SHP77 (cell line): ENCODE results near the gene EXOSC2.

Source experiments
- DNase-seq, 2 experiments: peaks; one replicate each; lab custom pipeline; 2025; lab: John Stamatoyannopoulos, UW

Gene EXOSC2, protein sequence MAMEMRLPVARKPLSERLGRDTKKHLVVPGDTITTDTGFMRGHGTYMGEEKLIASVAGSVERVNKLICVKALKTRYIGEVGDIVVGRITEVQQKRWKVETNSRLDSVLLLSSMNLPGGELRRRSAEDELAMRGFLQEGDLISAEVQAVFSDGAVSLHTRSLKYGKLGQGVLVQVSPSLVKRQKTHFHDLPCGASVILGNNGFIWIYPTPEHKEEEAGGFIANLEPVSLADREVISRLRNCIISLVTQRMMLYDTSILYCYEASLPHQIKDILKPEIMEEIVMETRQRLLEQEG

DNA sequence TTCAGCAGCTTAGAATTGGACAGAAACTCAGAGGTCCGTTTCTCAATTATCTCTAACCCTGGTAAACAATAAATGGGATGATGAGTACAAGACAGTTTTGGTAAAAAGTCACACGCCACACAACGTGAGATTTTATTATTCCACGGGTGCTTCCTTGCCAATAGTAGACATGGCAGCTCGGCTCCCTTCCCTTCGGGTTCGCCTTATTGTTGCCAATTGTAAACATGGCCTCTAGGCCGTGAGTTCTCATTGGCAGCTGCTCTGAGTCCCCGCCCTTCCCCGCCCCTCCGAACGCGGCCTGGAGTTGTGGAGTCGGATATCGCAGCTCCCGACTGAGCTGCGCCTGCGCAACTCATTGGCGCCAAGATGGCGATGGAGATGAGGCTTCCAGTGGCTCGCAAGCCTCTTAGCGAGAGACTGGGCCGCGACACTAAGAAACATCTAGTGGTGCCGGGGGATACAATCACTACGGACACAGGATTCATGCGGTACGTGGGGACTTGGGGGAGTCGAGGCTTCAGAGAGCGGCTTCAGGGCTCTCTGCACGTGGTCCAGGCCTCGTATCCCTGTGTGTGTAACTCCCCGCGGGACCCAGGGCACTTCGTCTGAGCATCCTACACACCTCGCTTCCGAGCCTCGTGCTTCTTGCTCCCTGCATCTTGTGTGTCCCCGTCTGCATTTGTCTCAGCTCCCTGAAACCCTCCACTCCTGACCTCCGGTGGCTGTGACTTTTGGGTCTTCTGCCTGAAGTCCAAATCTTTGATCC is at the start of gene EXOSC2:
Gene EXOSC2 (plus strand): TSS at position 355 of the 766 bp plus-strand sequence. CDS start 12 bp downstream, at position 367.
- peak; percentile 98 to 99 for DNase-seq

DNA sequence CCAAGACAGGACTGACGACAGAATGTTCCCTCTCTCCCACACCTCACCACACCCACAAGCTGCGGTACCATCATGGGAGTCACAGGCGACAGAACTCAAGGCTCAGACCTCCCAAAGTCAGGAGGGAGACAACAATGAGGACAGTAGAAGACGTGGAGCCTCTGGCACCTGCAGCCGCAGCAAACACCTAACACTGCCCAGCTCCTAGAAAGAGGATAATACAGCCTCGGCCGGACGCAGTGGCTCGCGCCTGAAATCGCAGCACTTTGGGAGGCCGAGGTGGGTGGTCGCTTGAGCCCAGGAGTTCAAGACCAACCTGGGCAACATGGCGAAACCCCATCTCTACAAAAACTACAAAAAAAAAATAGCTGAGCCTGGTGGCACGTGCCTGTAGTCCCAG is 42.4 kb upstream of the EXOSC2 start:
- DNase-seq, result no peak

DNA sequence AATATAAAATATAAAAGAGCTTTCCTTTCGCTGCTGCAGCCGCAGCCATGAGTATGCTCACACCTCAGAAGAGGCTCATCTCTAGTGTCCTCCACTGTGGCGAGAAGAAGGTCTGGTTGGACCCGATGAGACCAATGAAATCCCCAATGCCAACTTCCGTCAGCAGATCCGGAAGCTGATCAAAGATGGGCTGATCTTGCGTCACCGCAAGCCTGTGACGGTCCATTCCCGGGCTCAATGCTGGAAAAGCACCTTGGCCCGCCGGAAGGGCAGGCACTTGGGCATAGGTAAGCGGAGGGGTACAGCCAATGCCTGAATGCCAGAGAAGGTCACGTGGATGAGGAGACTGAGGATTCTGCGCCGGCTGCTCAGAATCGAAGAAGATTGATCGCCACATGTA is 41.8 kb upstream of the EXOSC2 start:
- no peak for DNase-seq

DNA sequence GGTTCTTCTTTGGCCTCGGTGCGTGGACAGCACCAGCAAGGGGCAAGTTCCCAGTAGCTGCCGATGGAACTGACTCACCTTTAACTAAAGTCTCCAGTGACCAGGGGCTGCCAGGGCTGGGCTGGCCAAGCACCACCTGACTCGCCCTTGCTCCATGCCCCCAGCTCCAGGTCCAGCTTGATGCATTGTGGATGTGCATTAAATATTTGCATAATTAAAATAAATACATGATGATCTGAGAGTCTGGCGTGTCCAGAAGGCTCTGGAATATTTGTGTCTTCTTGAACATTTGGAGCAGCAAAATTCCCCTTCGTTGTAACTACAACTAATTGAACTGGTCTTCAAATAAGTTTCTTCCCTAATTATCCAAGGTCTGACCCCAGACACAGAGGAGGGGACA is 38.7 kb upstream of the EXOSC2 start:
- no peak for DNase-seq

DNA sequence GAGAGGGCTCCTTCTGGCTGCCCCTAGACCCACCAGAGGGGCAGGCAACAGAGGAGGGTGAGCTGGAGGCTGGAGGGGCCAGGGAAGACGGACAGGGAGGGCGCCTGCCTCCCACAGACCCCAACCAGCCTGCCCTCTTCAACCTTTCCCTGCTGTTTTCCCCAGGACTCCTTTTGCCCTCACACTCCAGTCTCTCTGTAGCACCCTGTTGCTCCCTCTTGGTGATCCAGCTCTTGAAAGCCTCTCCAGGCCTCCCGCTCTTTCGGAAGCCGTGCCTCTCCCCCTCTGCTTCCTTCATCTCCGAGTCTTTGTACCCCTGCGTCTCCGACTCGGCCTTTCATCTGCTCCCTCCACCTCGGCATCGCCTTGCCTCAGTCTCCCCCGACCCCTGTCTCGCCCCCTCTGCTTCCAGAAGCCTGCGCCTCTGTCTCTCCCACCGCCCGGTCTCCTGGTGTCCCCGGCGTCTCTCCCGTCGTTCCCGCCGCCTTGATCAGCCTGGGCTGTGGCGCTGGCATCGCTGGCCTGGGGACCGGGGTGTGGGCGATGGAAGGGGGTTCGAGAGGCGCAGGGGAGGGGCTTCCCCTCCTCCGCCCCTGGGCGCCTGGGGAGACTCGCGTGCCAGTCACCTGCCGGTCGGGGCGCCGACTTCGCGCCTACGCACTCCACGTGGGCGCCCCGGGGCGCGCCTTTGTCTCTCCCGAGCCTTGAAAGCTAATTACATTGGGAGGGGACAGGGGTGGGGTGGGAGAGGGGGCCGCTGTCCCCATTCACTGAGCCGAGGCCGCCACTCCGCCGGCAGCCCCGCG is 34.5 kb upstream of the EXOSC2 start:
- no peak for DNase-seq

DNA sequence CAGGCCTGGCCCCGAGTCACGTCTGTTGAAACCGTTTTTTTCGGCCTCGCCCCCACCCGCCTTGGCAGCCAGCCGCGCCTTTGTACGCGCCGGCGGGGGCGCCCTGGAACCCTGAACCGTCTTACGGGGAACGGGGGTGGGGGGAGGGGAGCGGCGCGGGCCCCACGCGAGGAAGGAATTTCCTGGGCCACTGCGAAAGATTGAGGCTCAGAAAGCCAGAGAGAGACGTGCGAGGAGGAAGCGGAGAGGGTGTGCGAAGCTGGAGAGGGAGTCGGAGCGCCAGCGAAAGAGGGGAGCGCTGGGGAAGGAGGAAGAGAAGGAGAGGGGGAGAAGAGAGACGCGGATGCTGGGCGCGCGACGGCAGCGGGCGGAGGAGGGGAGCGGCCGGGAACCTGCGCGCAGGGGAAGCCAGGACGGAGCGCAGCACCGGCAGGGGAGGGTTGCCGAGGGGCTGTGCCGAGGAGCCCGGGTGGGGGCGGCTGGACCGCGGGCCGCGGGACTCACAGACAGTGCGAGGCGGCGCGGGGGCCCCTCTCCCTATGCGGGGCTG is 33.8 kb upstream of the EXOSC2 start:
- no peak for DNase-seq

DNA sequence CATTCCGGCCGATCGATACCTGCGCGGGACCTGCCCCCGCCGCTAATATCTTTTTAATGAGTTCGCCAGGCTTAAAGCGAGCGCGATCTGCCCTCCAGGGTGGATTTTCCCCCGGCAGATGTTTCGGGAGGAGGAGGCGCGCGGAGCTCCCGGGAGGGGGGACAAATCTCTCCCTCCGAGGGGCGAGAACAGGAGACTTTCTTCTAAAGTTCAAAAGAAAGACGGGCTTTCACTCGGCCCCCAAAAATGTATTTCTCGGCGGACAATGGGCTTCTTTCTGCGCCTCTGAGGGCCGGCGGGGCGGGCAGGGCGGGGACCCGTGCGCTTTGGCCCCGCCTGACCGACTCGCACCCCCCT is 33.3 kb upstream of the EXOSC2 start:
- DNase-seq, result no peak

DNA sequence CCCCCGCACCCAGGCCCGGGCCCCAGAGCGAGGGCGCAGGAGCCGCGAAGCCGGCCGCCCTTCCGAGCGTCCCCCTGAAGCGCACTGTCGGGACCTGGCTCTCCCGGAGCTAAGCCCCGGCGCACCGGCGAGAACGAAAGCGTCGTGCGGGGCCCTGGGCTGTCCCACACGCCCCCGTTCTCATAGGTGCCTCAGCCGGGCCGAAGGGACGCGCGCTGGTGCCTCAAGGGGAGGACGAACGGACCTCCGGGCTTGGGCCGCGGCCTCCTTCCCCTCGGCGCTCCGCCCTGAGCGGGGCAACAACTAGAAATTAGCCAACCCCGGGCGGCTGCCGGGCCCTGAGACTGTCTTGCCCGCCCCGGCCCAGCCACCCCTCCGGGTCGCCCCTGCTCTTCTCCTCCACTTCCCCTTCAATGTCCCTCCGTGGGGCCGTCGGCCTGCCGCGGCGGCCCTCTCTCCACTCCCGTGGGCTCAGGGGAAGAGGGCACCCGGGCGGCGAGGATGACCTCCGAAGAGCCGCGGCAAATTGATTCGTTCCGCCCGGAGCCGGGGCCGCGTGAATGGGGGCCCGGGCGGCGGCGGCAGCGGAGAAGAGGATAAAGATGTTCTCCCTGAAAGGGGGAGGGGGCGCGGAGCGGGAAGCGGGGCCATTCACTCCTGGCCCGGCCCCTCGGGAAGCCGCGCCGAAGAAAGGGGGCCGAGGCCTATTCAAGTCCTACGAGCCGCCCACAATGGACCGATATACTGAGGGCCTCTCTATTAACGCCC is 32.7 kb upstream of the EXOSC2 start:
- no peak for DNase-seq

DNA sequence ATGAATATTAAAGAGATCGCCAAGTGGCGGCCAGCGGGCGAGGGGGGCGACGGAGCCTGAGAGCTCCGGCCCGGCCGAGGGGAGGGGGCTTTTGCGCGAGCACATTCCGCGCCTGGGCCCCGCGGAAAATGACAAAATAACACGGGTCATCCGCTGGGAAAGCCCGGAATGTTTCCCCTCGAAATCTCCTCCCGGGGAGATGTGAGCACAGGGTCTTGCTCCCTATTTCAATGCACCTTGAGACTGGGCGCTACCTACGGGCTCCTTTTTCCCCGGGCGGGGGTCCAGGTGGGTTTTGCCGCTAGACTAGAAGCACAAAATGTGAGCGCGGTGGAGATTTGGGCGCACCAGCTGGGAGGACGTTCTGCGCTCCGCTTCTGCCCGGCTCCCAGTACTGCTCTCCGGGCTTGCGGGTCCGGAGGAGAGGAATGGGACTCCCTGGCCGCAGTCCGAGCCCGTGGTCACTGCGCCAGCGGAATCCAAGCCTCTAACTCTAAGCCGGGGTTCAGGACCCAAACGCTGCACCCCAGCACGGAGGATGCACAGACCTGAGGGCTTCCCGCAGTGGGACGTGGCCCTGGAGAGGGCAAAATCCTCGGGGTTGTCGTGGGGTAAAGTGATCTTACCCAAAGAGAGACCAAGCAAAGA is 32.0 kb upstream of the EXOSC2 start:
- no peak for DNase-seq

DNA sequence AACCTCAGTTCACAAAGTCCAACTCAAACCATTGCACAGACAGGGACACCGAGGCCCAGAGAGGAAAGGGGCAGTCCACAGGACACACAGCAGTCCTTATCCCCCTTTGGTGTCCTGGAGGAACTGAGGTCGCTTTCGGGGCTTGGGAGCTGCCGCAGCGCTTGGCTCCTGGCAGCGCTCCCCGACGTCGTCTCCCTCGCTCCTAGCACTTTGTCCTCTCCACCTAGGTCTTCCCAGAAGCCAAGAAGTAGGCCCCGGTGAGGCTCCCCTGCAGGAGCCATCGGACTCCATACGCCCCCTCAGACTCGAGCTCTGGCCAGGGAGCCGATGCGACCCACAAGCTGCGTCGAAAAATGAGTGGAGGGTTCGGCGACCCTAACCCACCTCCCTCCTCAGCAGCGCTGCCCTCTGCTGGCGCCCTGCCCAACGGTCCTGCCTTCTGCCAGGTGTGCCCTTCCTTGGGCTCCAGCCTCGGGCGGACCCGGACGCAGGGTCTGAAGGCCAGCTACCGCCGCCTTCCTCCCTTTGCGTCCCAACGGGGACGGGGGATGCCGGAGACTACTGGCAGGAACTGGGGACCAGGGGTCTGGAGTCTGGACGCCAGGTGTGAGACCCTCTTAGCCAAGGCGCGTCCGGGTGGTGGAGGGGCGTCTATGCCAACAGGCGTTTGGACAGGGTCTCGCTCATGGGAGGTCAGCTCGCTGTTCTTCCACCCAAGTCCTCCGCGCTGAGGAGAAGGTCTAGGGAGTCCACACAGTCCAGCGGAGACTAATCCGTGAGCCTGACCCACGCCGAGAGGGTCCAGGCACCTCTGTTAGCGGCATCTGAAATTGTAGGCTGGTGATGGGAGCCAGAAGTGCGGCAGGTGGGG is 31.2 kb upstream of the EXOSC2 start:
- DNase-seq, result no peak

DNA sequence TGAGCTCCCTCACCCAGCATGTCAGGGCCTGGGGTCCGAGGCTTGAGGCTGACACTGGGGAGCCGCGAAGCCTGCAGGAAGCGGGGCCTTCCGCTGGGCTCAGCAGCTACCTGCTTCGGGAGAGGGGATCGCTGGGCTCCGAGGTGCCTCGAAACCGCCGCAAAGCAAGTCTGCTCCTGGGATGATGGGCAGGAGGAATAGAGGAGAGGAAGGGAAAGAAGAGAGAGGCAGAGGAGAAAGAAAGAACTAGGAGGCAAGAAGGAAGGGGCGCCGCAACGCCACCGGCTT is 30.7 kb upstream of the EXOSC2 start:
- DNase-seq, result no peak

DNA sequence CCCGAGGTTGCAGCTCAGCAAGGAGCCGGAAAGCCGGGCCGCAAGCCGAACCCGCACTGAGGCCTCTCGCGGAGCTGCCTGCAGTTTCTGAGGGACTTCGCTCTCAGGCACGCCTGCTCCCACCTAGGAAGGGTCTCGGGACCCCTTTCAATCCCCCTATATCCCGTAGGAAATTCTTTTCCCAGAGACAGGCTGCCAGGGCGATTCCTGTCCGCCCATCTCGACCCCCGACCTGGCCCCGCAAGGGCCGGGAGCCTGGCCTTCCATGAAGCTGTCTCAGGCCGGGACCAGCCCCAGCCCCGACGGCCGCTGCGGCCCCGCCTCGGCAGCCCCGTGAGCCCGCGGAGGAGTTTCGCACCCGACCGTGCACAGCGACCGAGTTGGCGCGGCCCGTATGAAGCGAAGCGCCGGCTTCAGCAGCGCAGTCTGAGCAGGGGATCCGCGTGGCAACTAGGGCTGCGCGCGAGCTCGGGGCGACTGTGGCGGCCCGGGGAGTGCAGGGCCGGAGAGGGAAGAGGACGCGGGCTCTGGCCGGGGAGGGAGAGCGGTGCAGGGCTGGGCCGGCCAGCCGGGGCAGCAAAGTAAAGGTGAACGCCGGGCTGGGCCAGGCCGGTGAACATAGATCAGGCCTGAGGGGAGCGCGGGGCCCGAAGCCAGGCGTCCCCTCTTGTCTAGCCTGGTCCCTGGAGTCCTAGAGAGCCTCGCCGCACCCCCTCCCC is 30.2 kb upstream of the EXOSC2 start:
- DNase-seq, result no peak

DNA sequence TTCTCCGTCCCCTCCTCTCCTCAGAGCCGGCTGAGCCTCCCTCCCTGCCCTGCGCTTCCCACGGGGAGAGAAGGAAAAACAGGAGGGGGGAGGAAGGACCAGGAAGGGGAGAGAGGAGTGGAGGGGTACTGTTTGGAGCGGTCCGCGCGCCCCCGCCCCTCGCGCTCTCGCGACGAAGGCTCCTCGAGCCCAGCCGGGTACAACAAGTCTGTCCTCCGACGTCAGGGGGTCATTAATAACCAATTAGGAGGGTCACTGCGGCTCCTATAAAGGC is 29.7 kb upstream of the EXOSC2 start:
- no peak for DNase-seq

DNA sequence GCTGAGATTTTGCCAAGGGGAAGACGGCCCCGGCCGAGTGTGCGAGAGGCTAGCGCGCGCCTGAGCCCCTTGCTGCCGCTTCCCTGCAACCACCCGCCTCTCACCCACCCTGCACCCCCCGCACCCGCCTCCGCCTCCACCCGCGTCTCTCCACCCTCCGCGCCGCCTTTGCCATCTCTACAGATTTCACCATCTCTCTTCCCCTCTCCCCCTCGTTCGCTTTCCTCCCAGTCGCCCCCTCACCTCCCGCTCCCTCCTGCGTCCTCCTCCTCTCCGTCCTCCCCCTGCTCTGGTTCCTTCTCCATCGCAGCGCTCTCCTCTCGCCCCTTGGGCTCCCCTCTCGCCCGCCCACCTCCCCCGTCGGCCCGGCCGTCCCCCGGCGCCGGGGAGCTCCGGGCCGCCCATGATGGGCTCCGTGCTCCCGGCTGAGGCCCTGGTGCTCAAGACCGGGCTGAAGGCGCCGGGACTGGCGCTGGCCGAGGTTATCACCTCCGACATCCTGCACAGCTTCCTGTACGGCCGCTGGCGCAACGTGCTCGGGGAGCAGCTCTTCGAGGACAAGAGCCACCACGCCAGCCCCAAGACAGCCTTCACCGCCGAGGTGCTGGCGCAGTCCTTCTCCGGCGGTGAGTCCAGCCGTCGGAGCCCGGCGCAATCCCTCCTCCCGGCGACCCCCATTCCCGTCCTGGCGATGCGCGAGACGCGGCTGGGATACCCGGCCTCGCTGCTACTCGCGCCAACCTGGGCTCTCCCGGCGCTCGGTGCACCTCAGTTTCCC is 29.1 kb upstream of the EXOSC2 start, which contains the start of gene PRDM12:
Gene PRDM12 (plus strand): TSS at position 344 of the 778 bp plus-strand sequence. CDS start 60 bp downstream, at position 404.
- no peak for DNase-seq

DNA sequence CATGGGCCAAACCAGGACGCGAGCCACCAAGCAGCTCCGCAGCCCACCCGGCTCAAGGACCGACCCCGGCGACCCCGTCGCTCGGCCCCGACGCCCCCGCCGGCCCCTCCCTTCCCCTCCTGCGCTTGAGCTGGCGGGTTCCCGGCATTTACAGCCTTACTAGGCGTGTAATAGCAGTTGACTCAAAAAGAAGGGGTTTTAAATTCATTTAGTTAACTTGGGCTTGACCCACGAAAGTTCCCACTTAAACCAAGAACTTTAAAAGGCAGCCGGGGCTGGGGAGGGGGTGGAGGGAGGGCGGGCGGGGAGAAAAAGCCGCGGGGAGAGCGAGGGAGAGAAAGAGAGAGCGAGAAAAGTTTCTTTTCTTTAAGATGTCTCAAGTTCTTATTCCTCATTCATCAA is 28.6 kb upstream of the EXOSC2 start:
- DNase-seq, result no peak

DNA sequence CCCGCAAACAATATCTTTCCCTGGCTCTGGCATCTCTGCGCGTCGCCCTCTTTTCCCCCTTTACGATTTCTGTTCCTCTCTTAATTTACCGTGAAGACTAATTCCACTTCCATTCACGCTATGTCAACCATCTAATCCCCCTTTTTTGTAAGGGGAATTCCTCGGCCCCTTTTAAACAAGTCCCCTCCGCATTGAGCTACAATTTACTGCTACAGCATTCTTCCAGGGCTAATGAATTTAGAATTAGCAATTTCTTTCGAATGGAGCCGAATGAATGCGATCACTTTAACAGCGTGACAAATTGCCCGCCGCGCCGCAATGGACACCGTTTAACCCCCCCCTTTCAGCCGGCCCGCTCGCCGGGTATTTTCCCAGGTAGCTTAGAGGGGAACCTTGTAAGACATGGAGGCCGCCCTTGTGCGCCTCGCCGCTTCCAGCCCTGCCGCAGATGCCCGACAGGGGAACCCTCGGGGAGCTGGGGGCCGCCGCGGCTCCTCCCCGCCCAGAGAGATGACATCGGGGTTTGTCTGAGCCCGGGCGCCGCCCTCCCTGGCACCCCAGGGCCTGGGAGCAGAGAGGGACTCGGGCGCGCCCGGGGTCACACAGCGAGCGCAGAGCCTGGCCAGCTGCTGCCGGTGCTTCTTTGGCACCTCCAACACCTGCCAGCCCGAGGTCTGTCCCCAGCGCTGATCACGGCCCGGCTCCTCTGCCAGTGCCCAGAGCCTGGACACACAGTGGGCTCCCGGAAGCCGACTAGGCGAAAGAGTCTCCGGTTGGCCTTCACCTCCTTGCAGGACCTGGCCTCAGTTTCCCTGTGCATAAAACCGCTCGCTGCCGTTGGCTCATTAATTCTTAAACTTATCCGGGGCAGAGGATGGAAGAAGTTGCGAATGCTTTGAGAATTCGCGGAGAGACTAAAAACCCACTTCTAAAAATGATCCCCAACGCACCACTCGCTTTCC is 27.9 kb upstream of the EXOSC2 start:
- DNase-seq, result no peak

DNA sequence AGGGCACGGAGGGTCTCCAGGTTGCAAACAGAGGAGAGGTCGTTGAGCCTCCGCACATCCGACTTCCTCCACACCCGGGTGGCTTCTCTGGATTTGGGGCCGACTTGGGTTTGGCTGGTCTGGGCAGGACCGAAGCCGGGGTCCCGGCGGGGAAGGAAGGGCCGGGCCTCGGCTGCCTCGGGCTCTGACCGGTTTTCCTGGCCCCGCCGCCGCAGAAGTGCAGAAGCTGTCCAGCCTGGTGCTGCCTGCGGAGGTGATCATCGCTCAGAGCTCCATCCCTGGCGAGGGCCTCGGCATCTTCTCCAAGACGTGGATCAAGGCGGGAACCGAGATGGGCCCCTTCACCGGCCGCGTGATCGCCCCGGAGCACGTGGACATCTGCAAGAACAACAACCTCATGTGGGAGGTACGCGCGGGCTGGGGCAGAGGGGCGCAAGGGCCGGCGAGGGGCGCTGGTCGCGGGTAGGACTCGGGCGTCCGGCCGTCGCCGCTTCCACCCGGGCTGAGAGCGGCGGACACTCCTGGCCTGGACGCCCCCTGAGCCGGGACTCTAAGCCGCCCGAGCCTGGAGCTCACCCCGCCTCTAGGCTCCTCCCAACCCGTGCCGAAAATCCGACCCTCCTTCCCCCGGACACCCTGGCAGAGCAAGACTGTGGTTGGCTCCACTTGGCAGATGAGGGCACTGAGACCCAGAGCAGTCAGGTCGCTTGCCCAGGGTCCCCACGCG is 27.0 kb upstream of the EXOSC2 start:
- DNase-seq, result no peak

DNA sequence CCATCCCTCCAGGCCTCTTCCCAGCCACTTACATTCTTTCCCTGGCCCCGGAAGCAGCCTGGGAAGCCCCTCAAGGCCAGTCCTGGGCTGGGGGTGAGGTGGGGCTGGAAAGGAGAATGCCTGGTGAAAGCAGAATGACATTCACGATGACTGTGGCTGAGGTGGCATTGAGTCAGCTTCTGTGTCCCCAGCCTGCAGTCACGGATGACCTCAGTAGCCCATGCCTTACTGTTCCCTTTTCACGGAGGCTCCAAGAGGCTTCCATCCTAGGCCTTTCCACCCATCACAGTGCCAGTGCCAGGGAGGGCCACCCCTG is 26.5 kb upstream of the EXOSC2 start:
- DNase-seq, result no peak
